Stimulated activated CD4-positive, alpha-beta T cell treated with anti-CD3 and anti-CD28 coated beads, Interleukin-2, amount 100 ng/mL, for 48 hours (primary cell): ENCODE results near the gene NECTIN4.
"Not testable (repeated sequence)": the region's sequence is repeated elsewhere in the genome, so short reads cannot be mapped to it uniquely, and the experiment has no call there.

Source experiments
- DNase-seq, 2 donors: peaks; one replicate each; pipeline ENCODE4 v3.0.0-alpha.2; 2020

Gene NECTIN4

GRCh38 chr1:161048949-161049722 is 40.2 kb downstream of the NECTIN4 start:
- no peak for DNase-seq

- DNase-seq = no peak
Measured at GRCh38 chr1:161047436-161048420, 41.6 kb downstream of the NECTIN4 start.

GRCh38 chr1:161046605-161047228 is 42.6 kb downstream of the NECTIN4 start:
- no peak for DNase-seq

- DNase-seq = peak; percentile 88
Measured at GRCh38 chr1:161045736-161046604, 43.4 kb downstream of the NECTIN4 start, which contains the start of gene USF1. TSS of gene USF1 (minus strand) at chr1:161045977. CDS start at chr1:161043275, 2,702 bp downstream.

GRCh38 chr1:161044908-161045735 is 44.2 kb downstream of the NECTIN4 start:
- DNase-seq = no peak

- DNase-seq = no peak
Measured at GRCh38 chr1:161044535-161044907, 44.8 kb downstream of the NECTIN4 start.

GRCh38 chr1:161039546-161039945 is 49.8 kb downstream of the NECTIN4 start:
- no peak for DNase-seq

GRCh38 chr1:161039154-161039545 is 50.2 kb downstream of the NECTIN4 start:
- no peak for DNase-seq

GRCh38 chr1:161038523-161039153 is 50.7 kb downstream of the NECTIN4 start, which contains the start of gene TSTD1:
TSS of gene TSTD1 (minus strand) at chr1:161038964. CDS start at chr1:161038889, 75 bp downstream.
- peak; percentile 76 to 81 for DNase-seq

- DNase-seq = no peak
Measured at GRCh38 chr1:161037661-161038522, 51.5 kb downstream of the NECTIN4 start.

GRCh38 chr1:161033751-161034150 is 55.6 kb downstream of the NECTIN4 start:
- no peak for DNase-seq

GRCh38 chr1:161032409-161032808 is 56.9 kb downstream of the NECTIN4 start:
- no peak for DNase-seq

GRCh38 chr1:161031874-161032273 is 57.5 kb downstream of the NECTIN4 start:
- DNase-seq = no peak

- DNase-seq = not testable (repeated sequence)
Measured at GRCh38 chr1:161029466-161029865, 59.9 kb downstream of the NECTIN4 start.

- DNase-seq = not testable (repeated sequence)
Measured at GRCh38 chr1:161026954-161027353, 62.4 kb downstream of the NECTIN4 start.

- DNase-seq = not testable (repeated sequence)
Measured at GRCh38 chr1:161022432-161022831, 66.9 kb downstream of the NECTIN4 start.

- no peak for DNase-seq
Measured at GRCh38 chr1:161021970-161022353, 67.4 kb downstream of the NECTIN4 start.

- DNase-seq = peak; percentile 70 to 78
Measured at GRCh38 chr1:161021165-161021969, 68.0 kb downstream of the NECTIN4 start.
